Fibroblast of the aortic adventitia (primary cell): Measurements from ENCODE around the gene ABLIM2. TPM values are rescaled to one million over a fixed set of nuclear protein-coding genes. Genes with fewer than 3 reads are reported as not detected.
A peak's percentile ranks its signal among the peaks of the same experiment; 100 is the strongest.

Experiments
- DNase-seq: peaks from one replicate; pipeline ENCODE4 v3.0.0-alpha.2; 2010; ENCODE audit warnings: low read depth
- H3K4me3 ChIP-seq: 2 replicates; pipeline ENCODE4 v1.5.1; 2011; ENCODE audit warnings: low read depth, mild to moderate bottlenecking, control low read depth, low read length, moderate library complexity
- total RNA-seq: library from RNA; depleted of rRNA; stranded (reverse); fragments of >200 nt; gene quantifications from 2 replicates; pipeline ENCODE4 v1.2.3, GENCODE V29; 2012; ENCODE audit warnings: low replicate concordance
- TF ChIP-seq, protein P1 (sequence below): IDR thresholded peaks from 2 replicates; pipeline ENCODE4 v1.5.1; 2011; ENCODE audit warnings: mild to moderate bottlenecking, low read length, control low read depth, inconsistent platforms; ENCODE audit not compliant: insufficient read depth

The ABLIM2 gene
- total RNA-seq = under 0.01 TPM in 1 of 2 replicates, not detected in the other

- TF ChIP-seq, protein P1, sequence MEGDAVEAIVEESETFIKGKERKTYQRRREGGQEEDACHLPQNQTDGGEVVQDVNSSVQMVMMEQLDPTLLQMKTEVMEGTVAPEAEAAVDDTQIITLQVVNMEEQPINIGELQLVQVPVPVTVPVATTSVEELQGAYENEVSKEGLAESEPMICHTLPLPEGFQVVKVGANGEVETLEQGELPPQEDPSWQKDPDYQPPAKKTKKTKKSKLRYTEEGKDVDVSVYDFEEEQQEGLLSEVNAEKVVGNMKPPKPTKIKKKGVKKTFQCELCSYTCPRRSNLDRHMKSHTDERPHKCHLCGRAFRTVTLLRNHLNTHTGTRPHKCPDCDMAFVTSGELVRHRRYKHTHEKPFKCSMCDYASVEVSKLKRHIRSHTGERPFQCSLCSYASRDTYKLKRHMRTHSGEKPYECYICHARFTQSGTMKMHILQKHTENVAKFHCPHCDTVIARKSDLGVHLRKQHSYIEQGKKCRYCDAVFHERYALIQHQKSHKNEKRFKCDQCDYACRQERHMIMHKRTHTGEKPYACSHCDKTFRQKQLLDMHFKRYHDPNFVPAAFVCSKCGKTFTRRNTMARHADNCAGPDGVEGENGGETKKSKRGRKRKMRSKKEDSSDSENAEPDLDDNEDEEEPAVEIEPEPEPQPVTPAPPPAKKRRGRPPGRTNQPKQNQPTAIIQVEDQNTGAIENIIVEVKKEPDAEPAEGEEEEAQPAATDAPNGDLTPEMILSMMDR = no peak
- peak within 1 kb of the TSS; percentile 97 for H3K4me3 ChIP-seq
- DNase-seq = peak; percentile 97
These were observed at the start of gene ABLIM2 for GRCh38 chr4:8158710-8159536. Gene ABLIM2, minus strand, starts transcription at chr4:8158813. Its CDS starts 124 bp downstream, at chr4:8158689.

GRCh38 chr4:8207314-8207713 is 48.7 kb upstream of the ABLIM2 start:
- no peak for DNase-seq
- H3K4me3 ChIP-seq = no peak overlapping the region
- TF ChIP-seq, protein P1 = no peak

GRCh38 chr4:8205749-8206611 is 47.4 kb upstream of the ABLIM2 start:
- TF ChIP-seq, protein P1 = no peak
- no peak overlapping the region for H3K4me3 ChIP-seq
- no peak for DNase-seq

DNA sequence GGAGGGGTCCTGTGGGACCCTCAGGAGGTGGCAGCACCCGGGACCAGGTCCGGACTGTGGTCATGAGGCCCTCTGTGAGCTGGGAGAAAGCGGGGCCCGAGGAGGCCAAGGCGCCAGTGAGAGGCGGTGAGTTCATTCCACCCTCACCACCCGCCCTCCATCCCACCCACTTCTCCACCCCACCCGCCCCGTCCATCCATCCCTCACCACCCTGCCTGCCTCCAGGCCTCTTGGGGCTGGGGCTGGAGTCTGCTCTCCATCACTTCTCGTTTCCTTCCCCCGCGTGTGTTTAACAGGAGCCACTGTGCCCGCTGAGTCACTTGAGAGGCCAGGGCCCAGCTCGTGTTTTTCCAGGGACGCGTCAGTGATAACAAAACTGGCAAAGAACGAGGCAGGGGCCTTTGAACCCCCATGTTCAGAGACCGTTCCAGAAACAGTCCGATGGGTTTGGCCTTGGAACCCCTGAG is 46.7 kb upstream of the ABLIM2 start:
- TF ChIP-seq, protein P1 = no peak
- peak; percentile 31 for DNase-seq
- H3K4me3 ChIP-seq = no peak overlapping the region

GRCh38 chr4:8204576-8205227 is 46.1 kb upstream of the ABLIM2 start:
- TF ChIP-seq, protein P1 = no peak
- H3K4me3 ChIP-seq = no peak overlapping the region

GRCh38 chr4:8203817-8204216 is 45.2 kb upstream of the ABLIM2 start:
- TF ChIP-seq, protein P1 = no peak
- H3K4me3 ChIP-seq = no peak overlapping the region
- no peak for DNase-seq

More at GRCh38 chr4:8204576-8205227, 46.1 kb upstream of the ABLIM2 start:
- DNase-seq = no peak
